ENCODE results near the gene ADRB1.

Gene ADRB1

GRCh38 chr10:114058297-114058696 lies 14.6 kb downstream of the ADRB1 start:
- no peak for DNase-seq

GRCh38 chr10:114059561-114059960 lies 15.9 kb downstream of the ADRB1 start:
- no peak for DNase-seq

- no peak for DNase-seq
These were observed 16.8 kb downstream of the ADRB1 start for GRCh38 chr10:114060456-114060855.

- no peak for DNase-seq
These were observed 17.5 kb downstream of the ADRB1 start for GRCh38 chr10:114061148-114061547.

- no peak for DNase-seq
These were observed 18.1 kb downstream of the ADRB1 start for GRCh38 chr10:114061789-114062188.

GRCh38 chr10:114064151-114065048 lies 20.7 kb downstream of the ADRB1 start:
- peak; percentile 41 for DNase-seq

GRCh38 chr10:114065049-114065435 lies 21.4 kb downstream of the ADRB1 start:
- no peak for DNase-seq

GRCh38 chr10:114068054-114068707 lies 24.5 kb downstream of the ADRB1 start:
- no peak for DNase-seq

GRCh38 chr10:114070710-114071109 lies 27.0 kb downstream of the ADRB1 start:
- no peak for DNase-seq

- no peak for DNase-seq
These were observed 27.5 kb downstream of the ADRB1 start for GRCh38 chr10:114071178-114071577.

- no peak for DNase-seq
These were observed 29.9 kb downstream of the ADRB1 start for GRCh38 chr10:114073395-114074186.

- DNase-seq: no peak
These were observed 31.4 kb downstream of the ADRB1 start for GRCh38 chr10:114075093-114075492.

- DNase-seq: no peak
These were observed 33.7 kb downstream of the ADRB1 start for GRCh38 chr10:114077347-114077746.

- DNase-seq: no peak
These were observed 34.2 kb downstream of the ADRB1 start for GRCh38 chr10:114077815-114078219.

GRCh38 chr10:114078346-114078745 lies 34.7 kb downstream of the ADRB1 start:
- DNase-seq: no peak

- no peak for DNase-seq
These were observed 35.8 kb downstream of the ADRB1 start for GRCh38 chr10:114079421-114079820.

- no peak for DNase-seq
These were observed 38.4 kb downstream of the ADRB1 start for GRCh38 chr10:114081911-114082583.

GRCh38 chr10:114083040-114083439 lies 39.4 kb downstream of the ADRB1 start:
- DNase-seq: no peak

- no peak for DNase-seq
These were observed 40.5 kb downstream of the ADRB1 start for GRCh38 chr10:114084215-114084614.

- DNase-seq: no peak
These were observed 43.6 kb downstream of the ADRB1 start for GRCh38 chr10:114087255-114087654.

- DNase-seq: no peak
These were observed 44.0 kb downstream of the ADRB1 start for GRCh38 chr10:114087655-114088054.

- no peak for DNase-seq
These were observed 51.1 kb downstream of the ADRB1 start for GRCh38 chr10:114094795-114095194.
